Measurements from ENCODE around the gene HOXA10. TPM values are rescaled to one million over a fixed set of nuclear protein-coding genes. Genes with fewer than 3 reads are reported as not detected.

HOXA10 gene
- total and polyA plus RNA-seq, 4 donors: 0.03 to 0.70 (median 0.13) TPM

- DNase-seq (ENCODE audit: low spot score): no peak
- no peak overlapping the region for H3K27ac ChIP-seq (ENCODE audit: low read depth in 1 of 2, low read length in 2 of 2)
- peaks cover 0 to 5% (median 0%) of the 10 kb centered on the region in 4 donors for H3K9me3 ChIP-seq (ENCODE audit: control insufficient read depth in 4 of 4, low read length in 3 of 4)
- no peak overlapping the region for H3K4me3 ChIP-seq (ENCODE audit: low read depth in 1 of 3, low read length in 3 of 3)
- peaks cover 8 to 12% (median 11%) of the 10 kb centered on the region in 4 donors for H3K4me1 ChIP-seq (ENCODE audit: control insufficient read depth in 4 of 4, insufficient read depth in 4 of 4, low read length in 3 of 4)
- WGBS: 51% methylated on average over 11 of the region's 11 CpGs
- TF ChIP-seq, protein P1, sequence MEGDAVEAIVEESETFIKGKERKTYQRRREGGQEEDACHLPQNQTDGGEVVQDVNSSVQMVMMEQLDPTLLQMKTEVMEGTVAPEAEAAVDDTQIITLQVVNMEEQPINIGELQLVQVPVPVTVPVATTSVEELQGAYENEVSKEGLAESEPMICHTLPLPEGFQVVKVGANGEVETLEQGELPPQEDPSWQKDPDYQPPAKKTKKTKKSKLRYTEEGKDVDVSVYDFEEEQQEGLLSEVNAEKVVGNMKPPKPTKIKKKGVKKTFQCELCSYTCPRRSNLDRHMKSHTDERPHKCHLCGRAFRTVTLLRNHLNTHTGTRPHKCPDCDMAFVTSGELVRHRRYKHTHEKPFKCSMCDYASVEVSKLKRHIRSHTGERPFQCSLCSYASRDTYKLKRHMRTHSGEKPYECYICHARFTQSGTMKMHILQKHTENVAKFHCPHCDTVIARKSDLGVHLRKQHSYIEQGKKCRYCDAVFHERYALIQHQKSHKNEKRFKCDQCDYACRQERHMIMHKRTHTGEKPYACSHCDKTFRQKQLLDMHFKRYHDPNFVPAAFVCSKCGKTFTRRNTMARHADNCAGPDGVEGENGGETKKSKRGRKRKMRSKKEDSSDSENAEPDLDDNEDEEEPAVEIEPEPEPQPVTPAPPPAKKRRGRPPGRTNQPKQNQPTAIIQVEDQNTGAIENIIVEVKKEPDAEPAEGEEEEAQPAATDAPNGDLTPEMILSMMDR (IDR thresholded peaks at IDR 0.05; ENCODE audit: low read depth, low read length, missing input control): no peak
- TF ChIP-seq NR2F2 (IDR thresholded peaks at IDR 0.05) (no peak), HNF4A (conservative IDR thresholded peaks at IDR 0.05) (no peak), YY1 (IDR thresholded peaks at IDR 0.05) (no peak), JUND (IDR thresholded peaks at IDR 0.05) (no peak), GABPA (IDR thresholded peaks at IDR 0.05 in 1 of 2, conservative IDR thresholded peaks at IDR 0.05 in 1 of 2) (no peak), EGR1 (IDR thresholded peaks at IDR 0.05; ENCODE audit: low read depth in 2 of 2) (no peak), ZBTB33 (IDR thresholded peaks at IDR 0.05) (no peak), FOXA2 (IDR thresholded peaks at IDR 0.05) (no peak), ATF3 (IDR thresholded peaks at IDR 0.05) (no peak), FOXA1 (IDR thresholded peaks at IDR 0.05) (no peak), SP1 (IDR thresholded peaks at IDR 0.05) (no peak), RXRA (IDR thresholded peaks at IDR 0.05) (no peak)
- TF ChIP-seq, protein P2, sequence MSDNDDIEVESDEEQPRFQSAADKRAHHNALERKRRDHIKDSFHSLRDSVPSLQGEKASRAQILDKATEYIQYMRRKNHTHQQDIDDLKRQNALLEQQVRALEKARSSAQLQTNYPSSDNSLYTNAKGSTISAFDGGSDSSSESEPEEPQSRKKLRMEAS (IDR thresholded peaks at IDR 0.05): no peak
- TF ChIP-seq, protein P3, sequence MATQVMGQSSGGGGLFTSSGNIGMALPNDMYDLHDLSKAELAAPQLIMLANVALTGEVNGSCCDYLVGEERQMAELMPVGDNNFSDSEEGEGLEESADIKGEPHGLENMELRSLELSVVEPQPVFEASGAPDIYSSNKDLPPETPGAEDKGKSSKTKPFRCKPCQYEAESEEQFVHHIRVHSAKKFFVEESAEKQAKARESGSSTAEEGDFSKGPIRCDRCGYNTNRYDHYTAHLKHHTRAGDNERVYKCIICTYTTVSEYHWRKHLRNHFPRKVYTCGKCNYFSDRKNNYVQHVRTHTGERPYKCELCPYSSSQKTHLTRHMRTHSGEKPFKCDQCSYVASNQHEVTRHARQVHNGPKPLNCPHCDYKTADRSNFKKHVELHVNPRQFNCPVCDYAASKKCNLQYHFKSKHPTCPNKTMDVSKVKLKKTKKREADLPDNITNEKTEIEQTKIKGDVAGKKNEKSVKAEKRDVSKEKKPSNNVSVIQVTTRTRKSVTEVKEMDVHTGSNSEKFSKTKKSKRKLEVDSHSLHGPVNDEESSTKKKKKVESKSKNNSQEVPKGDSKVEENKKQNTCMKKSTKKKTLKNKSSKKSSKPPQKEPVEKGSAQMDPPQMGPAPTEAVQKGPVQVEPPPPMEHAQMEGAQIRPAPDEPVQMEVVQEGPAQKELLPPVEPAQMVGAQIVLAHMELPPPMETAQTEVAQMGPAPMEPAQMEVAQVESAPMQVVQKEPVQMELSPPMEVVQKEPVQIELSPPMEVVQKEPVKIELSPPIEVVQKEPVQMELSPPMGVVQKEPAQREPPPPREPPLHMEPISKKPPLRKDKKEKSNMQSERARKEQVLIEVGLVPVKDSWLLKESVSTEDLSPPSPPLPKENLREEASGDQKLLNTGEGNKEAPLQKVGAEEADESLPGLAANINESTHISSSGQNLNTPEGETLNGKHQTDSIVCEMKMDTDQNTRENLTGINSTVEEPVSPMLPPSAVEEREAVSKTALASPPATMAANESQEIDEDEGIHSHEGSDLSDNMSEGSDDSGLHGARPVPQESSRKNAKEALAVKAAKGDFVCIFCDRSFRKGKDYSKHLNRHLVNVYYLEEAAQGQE (IDR thresholded peaks at IDR 0.05): no peak
- H3K27me3 ChIP-seq (ENCODE audit: control insufficient read depth in 4 of 4, insufficient read depth in 4 of 4, low read length in 3 of 4): peaks cover 0 to 24% (median 15%) of the 10 kb centered on the region in 4 donors
- no peaks in the 10 kb centered on the region for H3K36me3 ChIP-seq (ENCODE audit: control insufficient read depth in 4 of 4, insufficient read depth in 3 of 4, low read depth in 1 of 4, low read length in 3 of 4)
- no peak overlapping the region for H3K9ac ChIP-seq (ENCODE audit: low read depth in 1 of 2, low read length in 2 of 2)
These were observed 35.9 kb upstream of the HOXA10 start for GRCh38 chr7:27209933-27210440.

GRCh38 chr7:27208998-27209397 lies 34.9 kb upstream of the HOXA10 start:
- Histone ChIP-seq H3K4me1 (ENCODE audit: control insufficient read depth in 4 of 4, insufficient read depth in 4 of 4, low read length in 3 of 4) (peaks cover 8 to 17% (median 12%) of the 10 kb centered on the region in 4 donors), H3K4me3 (ENCODE audit: low read depth in 1 of 3, low read length in 3 of 3) (no peak overlapping the region), H3K36me3 (ENCODE audit: control insufficient read depth in 4 of 4, insufficient read depth in 3 of 4, low read depth in 1 of 4, low read length in 3 of 4) (no peaks in the 10 kb centered on the region), H3K9me3 (ENCODE audit: control insufficient read depth in 4 of 4, low read length in 3 of 4) (peaks cover 0 to 5% (median 0%) of the 10 kb centered on the region in 4 donors), H3K27ac (ENCODE audit: low read depth in 1 of 2, low read length in 2 of 2) (no peak overlapping the region), H3K9ac (ENCODE audit: low read depth in 1 of 2, low read length in 2 of 2) (no peak overlapping the region), H3K27me3 (ENCODE audit: control insufficient read depth in 4 of 4, insufficient read depth in 4 of 4, low read length in 3 of 4) (peaks cover 0 to 33% (median 16%) of the 10 kb centered on the region in 4 donors)
- TF ChIP-seq FOXA2 (IDR thresholded peaks at IDR 0.05) (no peak), RAD21 (IDR thresholded peaks at IDR 0.05) (no peak), YY1 (IDR thresholded peaks at IDR 0.05) (no peak), FOXA1 (IDR thresholded peaks at IDR 0.05) (no peak), RXRA (IDR thresholded peaks at IDR 0.05) (no peak)
- 88% methylated on average over 4 of the region's 4 CpGs for WGBS
- no peak for DNase-seq (ENCODE audit: low spot score)
